Activated CD4-positive, alpha-beta T cell treated with anti-CD3 and anti-CD28 coated beads, Interleukin-2, amount 10 ng/mL, durations not matched to agents 24 days and 14 days (primary cell): ENCODE data around the gene MRPL40. TPM values are rescaled to one million over a fixed set of nuclear protein-coding genes. Genes with fewer than 3 reads are reported as not detected.

Source experiments
- DNase-seq: peaks from one replicate; pipeline ENCODE4 v3.0.0; 2022
- H3K27ac Mint-ChIP-seq: one replicate; pipeline ENCODE4 v1.8.0; 2022; ENCODE audit warnings: mild to moderate bottlenecking, mixed read lengths
- H3K27me3 Mint-ChIP-seq: one replicate; pipeline ENCODE4 v1.8.0; 2022; ENCODE audit warnings: mixed read lengths
- H3K36me3 Mint-ChIP-seq: one replicate; pipeline ENCODE4 v1.8.0; 2022; ENCODE audit warnings: low read depth, mild to moderate bottlenecking, mixed read lengths
- H3K4me1 Mint-ChIP-seq: one replicate; pipeline ENCODE4 v1.8.0; 2021; ENCODE audit warnings: mixed read lengths
- H3K4me3 Mint-ChIP-seq: one replicate; pipeline ENCODE4 v1.8.0; 2022; ENCODE audit warnings: mild to moderate bottlenecking, moderate library complexity, mixed read lengths
- H3K9me3 Mint-ChIP-seq: one replicate; pipeline ENCODE4 v1.8.0; 2021; ENCODE audit warnings: mixed read lengths
- intact Hi-C: fragments of 100-400 bp; cut with micrococcal nuclease; formaldehyde crosslinking; loops from one replicate; pipeline ENCODE4 v1.15.1; 2023
- total RNA-seq: library from RNA; stranded (reverse); gene quantifications from 2 replicates; pipeline ENCODE4 v1.2.3, GENCODE V29; 2022

MRPL40 gene
- total RNA-seq, 1 donor from 2014 or later, result 37.6 TPM

GRCh38 chr22:19398652-19399051, 33.7 kb upstream of the MRPL40 start:
- no peaks in the 10 kb centered on the region for H3K9me3 Mint-ChIP-seq
- H3K36me3 Mint-ChIP-seq, result peaks cover 51% of the 10 kb centered on the region
- intact Hi-C loops, result loop anchor here (5.0 kb wide), 1 partner anchor 126 kb away; no protein-coding TSS in a partner anchor
- H3K27ac Mint-ChIP-seq, result no peak overlapping the region
- no peaks in the 10 kb centered on the region for H3K27me3 Mint-ChIP-seq
- no peak for DNase-seq
- H3K4me3 Mint-ChIP-seq, result no peak overlapping the region
- H3K4me1 Mint-ChIP-seq, result no peaks in the 10 kb centered on the region

GRCh38 chr22:19400881-19401280, 31.5 kb upstream of the MRPL40 start:
- Mint-ChIP-seq H3K4me1 (no peaks in the 10 kb centered on the region), H3K36me3 (peaks cover 57% of the 10 kb centered on the region), H3K27me3 (no peaks in the 10 kb centered on the region), H3K4me3 (no peak overlapping the region), H3K27ac (no peak overlapping the region), H3K9me3 (no peaks in the 10 kb centered on the region)
- intact Hi-C loops, result no loop called here
- no peak for DNase-seq

GRCh38 chr22:19401483-19401882, 30.9 kb upstream of the MRPL40 start:
- Mint-ChIP-seq H3K4me3 (no peak overlapping the region), H3K27ac (peak overlapping the region; percentile 19), H3K36me3 (peaks cover 60% of the 10 kb centered on the region), H3K9me3 (no peaks in the 10 kb centered on the region), H3K4me1 (no peaks in the 10 kb centered on the region), H3K27me3 (no peaks in the 10 kb centered on the region)
- intact Hi-C loops, result no loop called here
- DNase-seq, result no peak

- no peak for DNase-seq
- intact Hi-C loops, result no loop called here
- no peaks in the 10 kb centered on the region for H3K4me1 Mint-ChIP-seq
- no peak overlapping the region for H3K27ac Mint-ChIP-seq
- H3K27me3 Mint-ChIP-seq, result no peaks in the 10 kb centered on the region
- H3K9me3 Mint-ChIP-seq, result no peaks in the 10 kb centered on the region
- H3K4me3 Mint-ChIP-seq, result no peak overlapping the region
- peaks cover 62% of the 10 kb centered on the region for H3K36me3 Mint-ChIP-seq
Measured at GRCh38 chr22:19402642-19403191, 29.6 kb upstream of the MRPL40 start.

GRCh38 chr22:19404676-19405075, 27.7 kb upstream of the MRPL40 start:
- Mint-ChIP-seq H3K36me3 (peaks cover 63% of the 10 kb centered on the region), H3K27me3 (no peaks in the 10 kb centered on the region), H3K4me3 (no peak overlapping the region), H3K27ac (no peak overlapping the region), H3K4me1 (no peaks in the 10 kb centered on the region), H3K9me3 (no peaks in the 10 kb centered on the region)
- no peak for DNase-seq
- intact Hi-C loops, result no loop called here

GRCh38 chr22:19405133-19405532, 27.2 kb upstream of the MRPL40 start:
- peaks cover 66% of the 10 kb centered on the region for H3K36me3 Mint-ChIP-seq

GRCh38 chr22:19405652-19406051, 26.7 kb upstream of the MRPL40 start:
- intact Hi-C loops, result no loop called here
- H3K4me1 Mint-ChIP-seq, result no peaks in the 10 kb centered on the region
- no peaks in the 10 kb centered on the region for H3K9me3 Mint-ChIP-seq
- DNase-seq, result no peak
- H3K27me3 Mint-ChIP-seq, result no peaks in the 10 kb centered on the region
- H3K4me3 Mint-ChIP-seq, result no peak overlapping the region
- peaks cover 65% of the 10 kb centered on the region for H3K36me3 Mint-ChIP-seq
- no peak overlapping the region for H3K27ac Mint-ChIP-seq

More at GRCh38 chr22:19405133-19405532, 27.2 kb upstream of the MRPL40 start:
- no peaks in the 10 kb centered on the region for H3K4me1 Mint-ChIP-seq
- no peak for DNase-seq
- H3K27ac Mint-ChIP-seq, result no peak overlapping the region
- no peaks in the 10 kb centered on the region for H3K27me3 Mint-ChIP-seq
- no peak overlapping the region for H3K4me3 Mint-ChIP-seq
- H3K9me3 Mint-ChIP-seq, result no peaks in the 10 kb centered on the region
- intact Hi-C loops, result no loop called here

- Mint-ChIP-seq H3K9me3 (no peaks in the 10 kb centered on the region), H3K4me3 (no peak overlapping the region), H3K27me3 (no peaks in the 10 kb centered on the region), H3K36me3 (peaks cover 58% of the 10 kb centered on the region), H3K27ac (no peak overlapping the region), H3K4me1 (no peaks in the 10 kb centered on the region)
- DNase-seq, result no peak
- intact Hi-C loops, result no loop called here
Measured at GRCh38 chr22:19406281-19406811, 26.0 kb upstream of the MRPL40 start.

GRCh38 chr22:19406846-19407245, 25.5 kb upstream of the MRPL40 start:
- H3K27ac Mint-ChIP-seq, result no peak overlapping the region
- H3K36me3 Mint-ChIP-seq, result peaks cover 53% of the 10 kb centered on the region
- peaks cover under 1% of the 10 kb centered on the region for H3K4me1 Mint-ChIP-seq
- DNase-seq, result no peak
- no peak overlapping the region for H3K4me3 Mint-ChIP-seq
- intact Hi-C loops, result no loop called here
- no peaks in the 10 kb centered on the region for H3K9me3 Mint-ChIP-seq
- H3K27me3 Mint-ChIP-seq, result no peaks in the 10 kb centered on the region

GRCh38 chr22:19407649-19408606, 24.4 kb upstream of the MRPL40 start:
- Mint-ChIP-seq H3K27ac (no peak overlapping the region), H3K4me3 (no peak overlapping the region), H3K36me3 (peaks cover 49% of the 10 kb centered on the region), H3K4me1 (peaks cover 7% of the 10 kb centered on the region), H3K9me3 (no peaks in the 10 kb centered on the region), H3K27me3 (no peaks in the 10 kb centered on the region)
- no peak for DNase-seq
- intact Hi-C loops, result no loop called here

GRCh38 chr22:19410941-19411689, 21.2 kb upstream of the MRPL40 start:
- intact Hi-C loops, result no loop called here
- Mint-ChIP-seq H3K27ac (no peak overlapping the region), H3K27me3 (no peaks in the 10 kb centered on the region)

GRCh38 chr22:19411690-19412045, 20.7 kb upstream of the MRPL40 start:
- Mint-ChIP-seq H3K27ac (no peak overlapping the region), H3K4me3 (no peak overlapping the region), H3K4me1 (peaks cover 17% of the 10 kb centered on the region), H3K27me3 (no peaks in the 10 kb centered on the region), H3K36me3 (peaks cover 30% of the 10 kb centered on the region), H3K9me3 (no peaks in the 10 kb centered on the region)
- intact Hi-C loops, result no loop called here
- DNase-seq, result no peak

More at GRCh38 chr22:19410941-19411689, 21.2 kb upstream of the MRPL40 start:
- Mint-ChIP-seq H3K4me3 (no peak overlapping the region), H3K4me1 (peaks cover 17% of the 10 kb centered on the region), H3K36me3 (peaks cover 33% of the 10 kb centered on the region), H3K9me3 (no peaks in the 10 kb centered on the region)
- DNase-seq, result no peak

- Mint-ChIP-seq H3K36me3 (peaks cover 26% of the 10 kb centered on the region), H3K4me3 (no peak overlapping the region), H3K9me3 (no peaks in the 10 kb centered on the region), H3K27ac (peak overlapping the region; percentile 2), H3K4me1 (peaks cover 19% of the 10 kb centered on the region), H3K27me3 (no peaks in the 10 kb centered on the region)
- intact Hi-C loops, result no loop called here
- DNase-seq, result no peak
Measured at GRCh38 chr22:19412478-19412877, 19.9 kb upstream of the MRPL40 start.

GRCh38 chr22:19412923-19413322, 19.4 kb upstream of the MRPL40 start:
- Mint-ChIP-seq H3K4me3 (no peak overlapping the region), H3K27ac (peak overlapping the region; percentile 2), H3K4me1 (peaks cover 20% of the 10 kb centered on the region), H3K36me3 (peaks cover 25% of the 10 kb centered on the region), H3K27me3 (no peaks in the 10 kb centered on the region), H3K9me3 (no peaks in the 10 kb centered on the region)
- DNase-seq, result no peak
- intact Hi-C loops, result no loop called here
